Cardiac atrium fibroblast (primary cell): ENCODE data around the gene CENPL. TPM values are rescaled to one million over a fixed set of nuclear protein-coding genes. Genes with fewer than 3 reads are reported as not detected.

Experiments
- total RNA-seq: library from RNA; depleted of rRNA; stranded (reverse); fragments of >200 nt; gene quantifications from 2 replicates; pipeline ENCODE4 v1.2.3, GENCODE V29; 2015

Gene CENPL, protein sequence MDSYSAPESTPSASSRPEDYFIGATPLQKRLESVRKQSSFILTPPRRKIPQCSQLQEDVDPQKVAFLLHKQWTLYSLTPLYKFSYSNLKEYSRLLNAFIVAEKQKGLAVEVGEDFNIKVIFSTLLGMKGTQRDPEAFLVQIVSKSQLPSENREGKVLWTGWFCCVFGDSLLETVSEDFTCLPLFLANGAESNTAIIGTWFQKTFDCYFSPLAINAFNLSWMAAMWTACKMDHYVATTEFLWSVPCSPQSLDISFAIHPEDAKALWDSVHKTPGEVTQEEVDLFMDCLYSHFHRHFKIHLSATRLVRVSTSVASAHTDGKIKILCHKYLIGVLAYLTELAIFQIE
- total RNA-seq: 5.4 and 8.3 TPM in 2 replicates

GRCh38 chr1:173824315-173825081 lies at the start of gene CENPL, which contains the start of gene DARS2:
Gene CENPL (minus strand): TSS chr1:173824883. CDS start chr1:173811299, 13,584 bp downstream.
Gene DARS2 (plus strand): TSS chr1:173824673. CDS start chr1:173825230, 557 bp downstream.

GRCh38 chr1:173868266-173869020 lies 43.8 kb upstream of the CENPL start, which contains the start of gene ZBTB37:
Gene ZBTB37 (plus strand): TSS chr1:173868380. CDS start chr1:173870226, 1,846 bp downstream.

GRCh38 chr1:173867753-173868265 lies 43.1 kb upstream of the CENPL start, which contains the start of gene GAS5:
Gene GAS5 (minus strand): TSS chr1:173867989.

Other genes starting within 250 kb of the CENPL start
- gene SLC9C2, start 221.8 kb downstream of the CENPL start, total RNA-seq: 2.7 and 7.8 TPM in 2 replicates
- gene TEX50, start 189.5 kb downstream of the CENPL start, total RNA-seq: not detected in 2 replicates
- not detected in 2 replicates for gene ANKRD45, start 155.0 kb downstream of the CENPL start, total RNA-seq
- 23.8 and 28.5 TPM in 2 replicates for gene KLHL20, start 109.9 kb downstream of the CENPL start, total RNA-seq
- 8.3 and 11.7 TPM in 2 replicates for gene DARS2, start 210 bp downstream of the CENPL start, total RNA-seq
- 467 and 490 TPM in 2 replicates for gene GAS5, start 43.1 kb upstream of the CENPL start, total RNA-seq
- gene ZBTB37, start 43.5 kb upstream of the CENPL start, total RNA-seq: 3.6 and 4.5 TPM in 2 replicates
- gene SERPINC1, start 92.4 kb upstream of the CENPL start, total RNA-seq: 0.16 TPM in 1 of 2 replicates, not detected in the other
- 8.5 and 11.8 TPM in 2 replicates for gene RC3H1, start 197.5 kb upstream of the CENPL start, total RNA-seq